Measurements from ENCODE around the gene NAALADL1. TPM values are rescaled to one million over a fixed set of nuclear protein-coding genes. Genes with fewer than 3 reads are reported as not detected.

Gene NAALADL1, protein sequence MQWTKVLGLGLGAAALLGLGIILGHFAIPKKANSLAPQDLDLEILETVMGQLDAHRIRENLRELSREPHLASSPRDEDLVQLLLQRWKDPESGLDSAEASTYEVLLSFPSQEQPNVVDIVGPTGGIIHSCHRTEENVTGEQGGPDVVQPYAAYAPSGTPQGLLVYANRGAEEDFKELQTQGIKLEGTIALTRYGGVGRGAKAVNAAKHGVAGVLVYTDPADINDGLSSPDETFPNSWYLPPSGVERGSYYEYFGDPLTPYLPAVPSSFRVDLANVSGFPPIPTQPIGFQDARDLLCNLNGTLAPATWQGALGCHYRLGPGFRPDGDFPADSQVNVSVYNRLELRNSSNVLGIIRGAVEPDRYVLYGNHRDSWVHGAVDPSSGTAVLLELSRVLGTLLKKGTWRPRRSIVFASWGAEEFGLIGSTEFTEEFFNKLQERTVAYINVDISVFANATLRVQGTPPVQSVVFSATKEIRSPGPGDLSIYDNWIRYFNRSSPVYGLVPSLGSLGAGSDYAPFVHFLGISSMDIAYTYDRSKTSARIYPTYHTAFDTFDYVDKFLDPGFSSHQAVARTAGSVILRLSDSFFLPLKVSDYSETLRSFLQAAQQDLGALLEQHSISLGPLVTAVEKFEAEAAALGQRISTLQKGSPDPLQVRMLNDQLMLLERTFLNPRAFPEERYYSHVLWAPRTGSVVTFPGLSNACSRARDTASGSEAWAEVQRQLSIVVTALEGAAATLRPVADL
- 10 to 100 TPM; 11.2 to 12.6 TPM for total RNA-seq

DNA sequence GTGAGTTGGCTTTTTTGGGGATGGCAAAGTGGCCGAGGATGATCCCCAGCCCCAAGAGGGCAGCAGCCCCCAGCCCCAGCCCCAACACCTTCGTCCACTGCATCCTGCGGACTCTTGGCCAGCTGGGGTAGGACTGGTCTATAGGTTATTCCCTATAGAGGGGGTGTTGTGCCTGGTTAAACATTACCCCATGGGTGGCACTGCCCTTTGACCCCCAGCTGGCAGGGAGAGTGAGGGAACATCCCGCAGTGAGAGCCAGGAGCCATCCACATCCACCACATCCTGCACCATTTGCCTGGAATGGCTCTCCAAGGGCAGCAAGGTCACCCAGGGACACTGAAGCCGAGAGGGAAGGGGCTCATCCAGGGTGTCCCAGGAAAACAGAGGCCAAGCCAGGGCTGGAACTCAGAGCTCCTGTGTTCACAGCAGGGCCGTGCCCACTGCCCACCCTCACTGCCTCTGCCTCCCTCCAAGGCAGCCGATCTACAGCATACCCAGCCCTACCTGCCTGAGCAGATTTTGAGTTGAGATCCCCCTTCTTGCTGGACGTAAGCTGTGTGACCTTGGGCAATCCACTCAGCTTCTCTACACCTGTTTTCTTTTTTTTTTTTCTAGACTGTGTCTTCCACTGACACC is at the start of gene NAALADL1:
Gene NAALADL1 (minus strand): TSS at position 135 of the 636 bp plus-strand sequence. CDS start 32 bp downstream, at position 103.
- no peak within 1 kb of the TSS for H3K27ac Mint-ChIP-seq

DNA sequence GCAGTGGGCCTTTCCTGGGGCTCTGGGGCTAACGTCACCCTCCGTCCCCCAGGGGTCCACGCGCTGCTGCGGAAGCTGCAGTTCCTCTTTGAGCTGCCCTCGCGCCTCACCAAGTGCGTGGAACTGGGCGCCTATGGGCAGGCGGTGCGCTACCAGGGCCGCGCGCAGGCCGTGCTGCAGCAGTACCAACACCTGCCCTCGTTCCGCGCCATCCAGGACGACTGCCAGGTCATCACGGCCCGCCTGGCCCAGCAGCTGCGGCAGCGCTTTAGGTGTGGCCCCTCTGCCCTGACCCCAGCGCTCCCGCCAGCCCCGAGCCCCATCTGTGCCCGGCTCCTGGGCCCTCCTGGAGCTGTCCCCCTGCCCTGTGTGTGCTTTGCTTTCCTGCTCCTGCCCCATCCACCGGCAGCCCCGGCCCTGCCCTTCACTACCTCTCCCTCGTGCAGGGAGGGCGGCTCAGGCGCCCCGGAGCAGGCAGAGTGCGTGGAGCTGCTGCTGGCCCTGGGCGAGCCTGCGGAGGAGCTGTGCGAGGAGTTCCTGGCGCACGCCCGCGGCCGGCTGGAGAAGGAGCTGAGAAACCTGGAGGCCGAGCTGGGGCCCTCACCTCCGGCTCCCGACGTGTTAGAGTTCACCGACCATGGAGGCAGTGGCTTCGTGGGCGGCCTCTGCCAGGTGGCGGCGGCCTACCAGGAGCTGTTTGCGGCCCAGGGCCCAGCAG is 49.6 kb upstream of the NAALADL1 start:
- no peak overlapping the region for H3K27ac Mint-ChIP-seq
- no peak for ATAC-seq (replicated peaks)
- H3K4me1 Mint-ChIP-seq, result peaks cover 4% of the 10 kb centered on the region

More for the DNA sequence above, at the start of gene NAALADL1:
- H3K4me1 Mint-ChIP-seq, result peaks cover 8% of the 10 kb centered on the region
- H3K27me3 Mint-ChIP-seq, result no peaks in the 10 kb centered on the region
- no peak within 1 kb of the TSS for H3K4me3 Mint-ChIP-seq
- ATAC-seq (replicated peaks), result no peak
- H3K36me3 Mint-ChIP-seq (ENCODE audit: low read depth), result no peaks in the 10 kb centered on the region
- no peaks in the 10 kb centered on the region for H3K9me3 Mint-ChIP-seq

DNA sequence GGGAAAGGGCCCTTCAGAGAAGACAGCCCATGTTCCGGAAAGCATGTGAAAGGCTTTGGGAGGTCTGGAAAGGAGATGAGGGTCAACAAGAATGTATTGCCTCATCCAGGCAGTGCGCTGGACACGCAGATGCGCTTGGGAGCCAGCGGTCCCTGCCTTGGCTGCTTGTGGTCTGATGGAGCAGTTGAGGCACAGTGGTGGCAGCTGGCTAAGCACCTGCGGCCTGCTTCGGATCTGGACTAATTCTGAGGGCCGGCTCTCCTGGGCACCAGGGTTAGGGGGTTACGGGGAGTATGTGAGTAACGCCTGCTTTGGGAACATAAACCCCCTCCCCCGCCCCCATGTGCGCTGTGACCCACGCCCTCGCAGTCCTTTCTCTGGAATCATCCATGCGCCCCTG is 48.7 kb upstream of the NAALADL1 start:
- H3K27me3 Mint-ChIP-seq, result no peaks in the 10 kb centered on the region
- H3K27ac Mint-ChIP-seq, result no peak overlapping the region
- no peaks in the 10 kb centered on the region for H3K9me3 Mint-ChIP-seq
- no peak overlapping the region for H3K4me3 Mint-ChIP-seq
- H3K4me1 Mint-ChIP-seq, result peaks cover 4% of the 10 kb centered on the region
- H3K36me3 Mint-ChIP-seq (ENCODE audit: low read depth), result peaks cover 43% of the 10 kb centered on the region
- ATAC-seq (replicated peaks), result no peak

More for the DNA sequence above, 49.6 kb upstream of the NAALADL1 start:
- Mint-ChIP-seq H3K9me3 (no peaks in the 10 kb centered on the region), H3K4me3 (no peak overlapping the region), H3K27me3 (no peaks in the 10 kb centered on the region), H3K36me3 (ENCODE audit: low read depth) (peaks cover 42% of the 10 kb centered on the region)

DNA sequence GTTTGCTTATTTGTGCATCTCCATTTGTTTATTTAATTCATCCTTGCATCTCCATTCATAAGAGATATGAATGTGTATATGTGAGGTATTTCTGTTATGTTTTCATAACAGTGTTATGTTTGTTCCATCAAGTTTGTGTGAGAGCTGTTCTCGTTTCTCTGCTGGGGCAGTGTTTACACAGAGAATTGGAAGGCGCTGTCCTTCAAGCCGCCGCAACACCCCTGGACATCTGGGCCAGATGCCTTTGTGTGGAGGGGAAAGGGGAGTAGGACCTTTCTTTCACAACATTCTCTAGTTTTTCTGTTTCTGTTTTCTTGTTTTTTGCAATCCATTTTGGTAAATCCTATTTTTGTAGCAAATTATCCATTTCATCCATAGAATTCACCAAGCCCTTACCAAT is 46.3 kb upstream of the NAALADL1 start:
- Mint-ChIP-seq H3K9me3 (no peaks in the 10 kb centered on the region), H3K27me3 (no peaks in the 10 kb centered on the region), H3K36me3 (ENCODE audit: low read depth) (peaks cover 44% of the 10 kb centered on the region), H3K4me3 (no peak overlapping the region), H3K4me1 (peaks cover 4% of the 10 kb centered on the region), H3K27ac (peak overlapping the region; percentile 78)
- ATAC-seq (replicated peaks), result no peak

DNA sequence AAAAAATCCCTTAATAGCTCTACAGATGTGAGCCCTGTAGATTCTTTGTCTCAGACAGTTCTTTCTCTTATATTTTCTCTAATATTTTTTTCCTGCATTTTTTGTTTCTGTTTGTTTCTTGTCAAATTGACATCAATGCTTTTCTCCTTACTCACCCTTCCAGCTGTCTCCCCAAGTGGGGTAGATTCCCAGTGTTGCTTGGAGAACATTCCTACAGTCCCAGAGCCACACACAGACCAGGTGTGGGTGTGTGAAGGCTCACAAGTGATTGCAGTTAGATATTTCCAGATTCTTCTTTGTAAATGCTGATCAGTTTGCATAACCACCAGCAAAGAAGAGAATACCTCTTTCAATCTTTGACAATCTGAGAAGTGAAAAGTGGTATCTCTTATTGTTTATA is 45.1 kb upstream of the NAALADL1 start:
- Mint-ChIP-seq H3K9me3 (no peaks in the 10 kb centered on the region), H3K27me3 (no peaks in the 10 kb centered on the region), H3K36me3 (ENCODE audit: low read depth) (peaks cover 53% of the 10 kb centered on the region), H3K4me1 (peaks cover 9% of the 10 kb centered on the region), H3K27ac (peak overlapping the region; percentile 78), H3K4me3 (no peak overlapping the region)
- ATAC-seq (replicated peaks), result no peak

DNA sequence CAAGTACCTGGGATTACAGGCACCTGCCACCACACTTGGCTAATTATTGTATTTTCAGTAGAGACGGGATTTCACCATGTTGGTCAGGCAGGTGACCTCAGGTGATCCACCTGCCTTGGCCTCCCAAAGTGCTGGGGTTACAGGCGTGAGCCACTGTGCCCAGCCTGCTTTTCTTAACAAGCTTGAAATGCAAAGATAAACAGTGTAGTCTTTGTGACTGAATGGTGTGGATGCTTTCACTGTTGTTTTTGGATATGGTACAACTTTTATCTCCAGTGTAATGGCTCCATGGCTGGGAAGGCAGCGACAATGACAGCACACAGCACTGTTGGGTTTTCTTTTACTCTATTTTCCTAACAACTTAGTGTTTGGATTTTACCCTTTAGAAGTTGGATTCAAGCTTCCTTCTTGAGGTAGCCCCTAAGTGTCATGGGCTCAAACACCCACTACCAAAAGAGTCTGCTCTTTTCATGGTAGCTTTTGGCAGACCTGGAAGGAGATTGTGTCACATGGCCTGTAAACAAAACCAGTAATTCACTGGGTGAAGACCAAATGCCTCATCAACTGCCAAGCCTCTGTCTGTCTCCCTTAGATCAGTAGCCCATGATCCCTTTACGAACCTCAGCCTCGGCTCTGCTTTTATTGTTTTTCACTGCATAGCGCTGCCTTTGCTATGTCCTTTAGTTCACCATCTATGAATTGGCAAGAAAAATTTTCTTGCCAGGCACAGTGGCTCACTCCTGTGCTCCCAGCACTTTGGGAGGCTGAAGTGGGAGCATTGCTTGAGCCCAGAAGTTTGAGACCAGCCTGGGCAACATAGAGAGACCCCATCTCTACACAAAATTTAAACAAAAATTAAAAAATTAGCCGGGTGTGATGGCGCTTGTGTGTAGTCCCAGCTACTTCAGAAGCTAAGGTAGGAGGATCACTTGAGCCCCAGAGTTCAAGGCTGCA is 44.1 kb upstream of the NAALADL1 start:
- H3K27me3 Mint-ChIP-seq, result no peaks in the 10 kb centered on the region
- H3K4me3 Mint-ChIP-seq, result no peak overlapping the region
- H3K4me1 Mint-ChIP-seq, result peaks cover 13% of the 10 kb centered on the region
- H3K9me3 Mint-ChIP-seq, result no peaks in the 10 kb centered on the region
- H3K36me3 Mint-ChIP-seq (ENCODE audit: low read depth), result peaks cover 63% of the 10 kb centered on the region
- H3K27ac Mint-ChIP-seq, result no peak overlapping the region
- no peak for ATAC-seq (replicated peaks)

DNA sequence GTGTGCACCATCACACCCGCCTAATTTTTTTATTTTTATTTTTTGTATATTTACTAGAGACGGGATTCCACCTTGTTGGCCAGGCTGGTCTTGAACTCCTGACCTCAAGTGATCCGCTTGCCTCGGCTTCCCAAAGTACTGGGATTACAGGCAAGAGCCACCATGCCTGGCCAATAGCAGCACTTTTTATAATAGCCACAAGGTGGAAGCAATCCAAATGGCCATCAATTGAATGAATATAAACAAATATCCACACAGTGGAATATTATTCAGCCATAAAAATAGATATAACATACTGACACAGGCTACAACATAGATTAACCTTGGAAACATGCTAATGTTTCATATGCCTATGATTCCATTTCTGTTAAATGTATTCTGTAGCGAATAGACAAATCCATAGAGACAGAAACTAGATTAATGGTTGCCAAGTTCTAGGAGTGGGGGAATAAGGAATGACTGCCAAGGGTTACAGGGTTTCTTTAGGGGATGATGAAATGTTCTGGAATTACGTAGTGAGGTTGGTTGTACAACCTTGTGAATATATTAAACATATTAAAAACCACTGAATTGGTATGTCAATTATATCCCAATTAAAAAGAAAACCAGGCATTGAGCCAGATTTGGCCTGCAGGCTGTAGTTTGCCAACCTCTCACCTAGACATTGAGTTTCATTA is 42.5 kb upstream of the NAALADL1 start:
- H3K36me3 Mint-ChIP-seq (ENCODE audit: low read depth), result peaks cover 55% of the 10 kb centered on the region
- H3K9me3 Mint-ChIP-seq, result no peaks in the 10 kb centered on the region
- no peaks in the 10 kb centered on the region for H3K27me3 Mint-ChIP-seq
- ATAC-seq (replicated peaks), result no peak
- peaks cover 11% of the 10 kb centered on the region for H3K4me1 Mint-ChIP-seq
- no peak overlapping the region for H3K27ac Mint-ChIP-seq
- no peak overlapping the region for H3K4me3 Mint-ChIP-seq

DNA sequence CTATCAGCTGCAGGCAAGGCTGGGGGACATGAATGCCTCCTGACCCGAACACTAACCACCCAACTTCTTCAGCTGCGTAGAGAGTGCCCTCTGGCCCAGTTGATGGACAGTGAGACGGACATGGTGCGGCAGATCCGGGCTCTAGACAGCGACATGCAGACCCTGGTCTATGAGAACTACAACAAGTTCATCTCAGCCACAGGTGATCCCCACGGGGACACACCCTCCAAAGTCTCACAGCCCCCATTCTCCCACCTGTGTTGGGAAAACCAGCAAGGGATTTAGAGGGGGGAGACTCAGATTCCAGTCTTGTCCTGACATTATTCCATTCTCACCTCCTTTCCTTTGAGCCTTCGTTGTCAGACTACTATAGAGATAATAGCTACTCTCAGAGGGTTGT is 38.6 kb upstream of the NAALADL1 start:
- ATAC-seq (replicated peaks), result peak; percentile 0
- Mint-ChIP-seq H3K36me3 (ENCODE audit: low read depth) (peaks cover 25% of the 10 kb centered on the region), H3K27me3 (no peaks in the 10 kb centered on the region)

DNA sequence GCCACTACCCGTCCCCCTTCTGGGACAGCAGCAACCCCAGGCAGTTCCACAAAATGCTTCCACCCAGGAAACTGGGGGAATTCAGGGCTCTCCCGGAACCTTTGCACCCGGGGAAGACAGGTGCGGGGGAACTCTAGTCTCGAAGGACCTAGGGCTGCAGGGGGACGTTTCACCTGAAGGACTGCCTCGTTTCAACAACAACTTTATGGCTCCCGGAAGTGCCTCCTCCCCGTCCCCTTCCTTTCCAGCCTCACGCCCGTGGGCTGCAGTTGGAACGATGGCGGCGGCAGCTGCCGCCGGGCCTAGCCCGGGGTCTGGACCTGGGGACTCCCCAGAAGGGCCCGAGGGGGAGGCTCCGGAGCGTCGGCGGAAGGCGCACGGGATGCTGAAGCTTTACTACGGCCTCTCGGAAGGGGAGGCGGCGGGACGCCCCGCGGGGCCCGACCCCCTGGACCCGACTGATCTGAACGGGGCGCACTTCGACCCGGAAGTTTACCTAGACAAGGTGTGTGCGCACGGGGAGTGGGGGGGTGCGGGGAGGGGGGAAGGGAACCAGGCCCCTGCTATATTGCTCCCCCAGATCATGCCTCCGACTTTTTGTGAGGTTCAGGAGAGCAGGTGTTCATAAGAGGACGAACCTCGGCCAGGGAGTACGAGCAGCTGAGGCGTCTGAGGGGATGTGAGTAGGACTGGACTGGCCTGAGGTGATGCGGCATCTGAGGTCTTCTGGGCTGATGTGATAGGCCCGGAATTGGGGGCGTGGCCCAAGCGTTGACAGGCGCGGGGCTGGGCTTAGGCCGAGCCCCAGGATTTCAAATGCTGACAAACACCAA is 37.8 kb upstream of the NAALADL1 start, which contains the start of gene VPS51:
Gene VPS51 (plus strand): TSS at position 241 of the 833 bp plus-strand sequence. CDS start 37 bp downstream, at position 278.
- Mint-ChIP-seq H3K9me3 (no peaks in the 10 kb centered on the region), H3K27ac (peak within 1 kb of the TSS; percentile 88), H3K27me3 (no peaks in the 10 kb centered on the region), H3K4me3 (peak within 1 kb of the TSS; percentile 84), H3K36me3 (ENCODE audit: low read depth) (peaks cover 25% of the 10 kb centered on the region), H3K4me1 (peaks cover 13% of the 10 kb centered on the region)
- ATAC-seq (replicated peaks), result peak; percentile 100

More for the DNA sequence above, 38.6 kb upstream of the NAALADL1 start:
- Mint-ChIP-seq H3K4me1 (peaks cover 13% of the 10 kb centered on the region), H3K27ac (peak overlapping the region; percentile 88), H3K4me3 (peak overlapping the region; percentile 84), H3K9me3 (no peaks in the 10 kb centered on the region)

DNA sequence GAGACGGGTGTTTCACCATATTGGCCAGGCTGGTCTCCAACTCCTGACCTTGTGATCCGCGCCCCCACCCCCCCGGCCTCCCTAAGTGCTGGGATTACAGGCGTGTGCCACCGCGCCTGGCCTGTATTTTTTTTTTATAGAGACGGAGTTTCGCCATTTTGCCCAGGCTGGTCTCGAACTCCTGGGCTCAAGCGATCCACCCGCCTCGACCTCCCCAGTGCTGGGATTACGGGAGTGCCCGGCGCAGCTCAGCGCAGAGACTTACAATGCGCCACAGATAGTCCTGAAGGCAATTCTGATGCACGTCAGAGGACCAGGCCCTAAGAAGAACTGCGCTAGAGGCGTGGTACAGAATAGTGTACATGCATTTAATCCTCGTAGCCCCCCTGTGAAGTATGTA is 37.1 kb upstream of the NAALADL1 start:
- Mint-ChIP-seq H3K36me3 (ENCODE audit: low read depth) (peaks cover 21% of the 10 kb centered on the region), H3K9me3 (no peaks in the 10 kb centered on the region), H3K27me3 (no peaks in the 10 kb centered on the region), H3K4me3 (peak overlapping the region; percentile 84), H3K4me1 (peaks cover 13% of the 10 kb centered on the region), H3K27ac (peak overlapping the region; percentile 88)
- ATAC-seq (replicated peaks), result no peak

DNA sequence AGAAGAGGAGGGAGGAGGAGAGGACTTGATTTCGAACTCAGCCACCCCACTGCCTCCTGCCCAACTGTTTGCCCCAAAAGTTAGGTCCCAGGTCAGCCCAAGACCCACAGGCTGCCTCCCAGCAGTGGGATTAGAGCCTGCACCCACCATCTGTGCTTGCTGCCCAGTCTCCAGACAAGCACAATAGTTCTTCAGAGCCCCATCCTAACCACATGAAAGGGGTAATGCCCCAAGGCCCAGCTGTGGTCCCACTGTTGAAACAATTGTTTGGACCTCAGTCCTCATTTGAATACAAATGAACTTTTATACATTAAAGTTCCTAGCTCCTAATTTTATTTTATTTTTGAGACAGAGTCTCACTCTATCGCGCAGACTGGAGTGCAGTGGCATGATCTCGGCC is 32.3 kb upstream of the NAALADL1 start:
- Mint-ChIP-seq H3K27ac (no peak overlapping the region), H3K36me3 (ENCODE audit: low read depth) (peaks cover 34% of the 10 kb centered on the region), H3K4me3 (no peak overlapping the region), H3K4me1 (peaks cover 9% of the 10 kb centered on the region), H3K27me3 (no peaks in the 10 kb centered on the region), H3K9me3 (no peaks in the 10 kb centered on the region)
- no peak for ATAC-seq (replicated peaks)

DNA sequence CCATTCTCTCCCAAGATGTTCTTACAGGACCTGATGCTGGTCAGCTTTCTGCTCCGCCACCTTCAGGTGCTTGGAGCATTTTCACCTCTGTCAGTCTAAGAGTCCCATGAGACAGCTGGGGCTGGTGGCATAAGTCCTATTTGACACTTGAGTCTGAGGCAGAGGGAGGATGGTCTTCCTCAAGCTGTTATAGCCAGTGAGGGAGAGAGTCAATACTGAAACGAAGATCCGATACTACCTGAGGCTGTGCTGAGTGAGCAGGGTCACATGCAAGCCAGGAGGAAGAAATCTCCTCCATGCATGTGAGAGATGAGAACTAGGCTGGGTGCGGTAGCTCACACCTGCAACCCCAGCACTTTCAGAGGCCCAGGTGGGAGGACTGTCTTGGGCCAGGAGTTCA is 31.3 kb upstream of the NAALADL1 start:
- no peaks in the 10 kb centered on the region for H3K27me3 Mint-ChIP-seq

More for the DNA sequence above, 31.3 kb upstream of the NAALADL1 start:
- ATAC-seq (replicated peaks), result no peak
- Mint-ChIP-seq H3K4me1 (peaks cover 11% of the 10 kb centered on the region), H3K9me3 (no peaks in the 10 kb centered on the region), H3K27ac (peak overlapping the region; percentile 33), H3K36me3 (ENCODE audit: low read depth) (peaks cover 43% of the 10 kb centered on the region), H3K4me3 (no peak overlapping the region)
